Kidney epithelial cell (primary cell): ENCODE data around the gene SPHK1. TPM values are rescaled to one million over a fixed set of nuclear protein-coding genes. Genes with fewer than 3 reads are reported as not detected.

Experiments used
- DNase-seq: peaks from one replicate; pipeline ENCODE4 v3.0.0-alpha.2; 2010; ENCODE audit warnings: low read depth
- H3K27me3 ChIP-seq: 2 replicates; pipeline ENCODE4 v1.6.0; 2011; ENCODE audit warnings: low read length; ENCODE audit not compliant: control insufficient read depth, insufficient read depth
- H3K36me3 ChIP-seq: 2 replicates; pipeline ENCODE4 v1.5.1; 2011; ENCODE audit warnings: low read length; ENCODE audit not compliant: control insufficient read depth, insufficient read depth
- H3K4me3 ChIP-seq: 2 replicates; pipeline ENCODE4 v1.5.1; 2011; ENCODE audit warnings: low read depth, mild to moderate bottlenecking, control low read depth, low read length
- CTCF ChIP-seq: IDR thresholded peaks from 2 replicates; pipeline ENCODE4 v1.5.1; 2011; ENCODE audit warnings: mild to moderate bottlenecking, moderate library complexity, low read length, control low read depth, inconsistent platforms; ENCODE audit not compliant: insufficient read depth, poor library complexity, severe bottlenecking
- total RNA-seq: library from RNA; depleted of rRNA; stranded (reverse); fragments of >200 nt; gene quantifications from 2 replicates; pipeline ENCODE4 v1.2.3, GENCODE V29; 2015

Gene SPHK1
- total RNA-seq, 1 donor from 2014 or later = 165 TPM

GRCh38 chr17:76405967-76406647, 21.7 kb downstream of the SPHK1 start:
- no peak for DNase-seq
- Histone ChIP-seq H3K36me3 (no peaks in the 10 kb centered on the region), H3K27me3 (no peaks in the 10 kb centered on the region), H3K4me3 (no peak overlapping the region)
- TF ChIP-seq CTCF = no peak

DNA sequence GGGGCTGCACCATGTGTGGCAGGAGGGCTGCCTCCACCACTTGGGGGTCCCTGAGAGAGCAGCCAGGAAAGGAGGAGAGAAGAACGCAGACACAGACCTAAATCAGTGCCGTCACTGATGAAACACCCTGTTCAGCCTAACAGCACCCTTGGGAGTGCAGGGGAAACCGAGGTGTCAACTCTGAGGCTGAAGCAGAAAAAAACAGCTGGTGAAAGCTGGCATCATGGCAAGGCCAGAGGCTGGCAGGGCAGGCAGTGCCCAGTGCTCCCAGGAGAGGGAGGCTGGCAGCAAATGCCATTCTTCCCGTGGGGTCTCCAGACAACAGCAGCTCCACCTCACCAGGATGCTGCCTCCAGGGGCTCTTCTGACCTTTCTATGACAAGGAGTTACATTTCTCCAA, 23.1 kb downstream of the SPHK1 start:
- DNase-seq = no peak
- Histone ChIP-seq H3K36me3 (no peaks in the 10 kb centered on the region), H3K4me3 (no peak overlapping the region), H3K27me3 (no peaks in the 10 kb centered on the region)
- TF ChIP-seq CTCF = no peak

- TF ChIP-seq CTCF = peak; percentile 98
- H3K36me3 ChIP-seq = no peaks in the 10 kb centered on the region
- H3K27me3 ChIP-seq = no peaks in the 10 kb centered on the region
- no peak overlapping the region for H3K4me3 ChIP-seq
- DNase-seq = no peak
These were observed 23.8 kb downstream of the SPHK1 start for GRCh38 chr17:76408037-76408849.

DNA sequence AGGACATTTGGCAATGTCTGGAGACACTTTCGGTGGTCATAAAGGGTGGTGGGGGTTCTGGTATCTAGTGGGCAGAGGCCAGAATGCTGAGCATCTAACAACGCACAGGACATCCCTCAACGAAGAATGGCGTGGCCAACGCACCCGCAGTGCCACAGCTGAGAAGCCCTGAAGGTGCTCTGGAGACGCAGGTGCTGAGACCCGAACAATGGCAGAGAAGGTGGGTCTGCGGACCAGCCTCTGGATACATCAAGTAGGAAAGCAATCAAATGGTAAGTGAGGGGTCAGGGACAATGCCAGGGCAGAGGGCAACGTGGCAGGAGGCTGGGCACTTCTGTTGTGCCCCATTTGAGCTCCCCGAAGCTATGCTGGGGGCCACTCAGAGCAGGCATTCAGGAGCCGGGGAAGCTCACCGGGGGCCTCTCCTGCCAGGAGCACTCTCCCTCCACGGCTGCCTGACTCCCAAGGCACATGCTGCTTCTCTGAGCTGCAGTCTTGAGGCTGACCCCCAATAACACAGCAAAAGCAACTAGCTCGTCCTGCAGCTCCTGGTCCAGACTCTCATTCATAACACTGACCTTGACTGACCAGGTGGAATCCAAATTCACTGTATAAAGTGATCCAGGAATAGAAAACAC, 26.0 kb downstream of the SPHK1 start:
- no peak overlapping the region for H3K4me3 ChIP-seq
- no peaks in the 10 kb centered on the region for H3K27me3 ChIP-seq
- no peak for TF ChIP-seq CTCF
- H3K36me3 ChIP-seq = no peaks in the 10 kb centered on the region
- no peak for DNase-seq

DNA sequence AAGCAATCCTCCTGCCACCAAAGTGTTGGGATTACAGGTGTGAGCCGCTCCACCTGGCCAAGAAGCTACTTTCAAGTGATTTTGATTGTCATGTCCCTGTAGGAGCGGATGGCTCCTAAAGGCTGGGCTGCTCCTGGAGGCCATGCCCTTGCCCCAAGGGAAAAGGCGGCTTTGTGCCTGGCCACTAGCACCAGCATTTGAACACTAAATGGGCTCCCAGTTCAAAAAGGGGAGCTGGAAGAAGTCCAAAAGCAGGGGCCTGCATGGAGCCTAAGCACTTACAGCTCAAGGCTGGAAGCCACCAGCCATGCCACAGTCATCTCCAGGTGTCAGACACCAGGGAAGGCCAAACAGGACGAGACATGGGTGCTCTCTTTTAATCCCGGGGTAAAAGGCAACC, 26.8 kb downstream of the SPHK1 start:
- Histone ChIP-seq H3K36me3 (no peaks in the 10 kb centered on the region), H3K27me3 (no peaks in the 10 kb centered on the region), H3K4me3 (no peak overlapping the region)
- TF ChIP-seq CTCF = no peak
- DNase-seq = no peak
